DOHH2 (cell line): ENCODE data around the gene TYR.
"Not testable (repeated sequence)": the region's sequence is repeated elsewhere in the genome, so short reads cannot be mapped to it uniquely, and the experiment has no call there.

Experiments used
- CTCF ChIP-seq: fragments of 200-600 bp; sonication (generic); IDR thresholded peaks from one replicate; pipeline ENCODE4 v1.5.1; 2014; ENCODE audit warnings: antibody characterized with exemption, mild to moderate bottlenecking, low read depth, low read length; ENCODE audit not compliant: poor library complexity, severe bottlenecking
- EZH2phosphoT487 ChIP-seq: fragments of 200-600 bp; sonication (generic); IDR thresholded peaks from 2 replicates; pipeline ENCODE4 v1.6.1; 2017; ENCODE audit warnings: borderline replicate concordance, mild to moderate bottlenecking, antibody characterized with exemption, low read length, moderate library complexity, mixed read lengths

GRCh38 chr11:89309321-89309985 lies 131.8 kb downstream of the TYR start:
- not testable (repeated sequence) for TF ChIP-seq CTCF, EZH2phosphoT487
